HS-27A (cell line): ENCODE measurements around the gene GLRX.
"Not testable (repeated sequence)": the region's sequence is repeated elsewhere in the genome, so short reads cannot be mapped to it uniquely, and the experiment has no call there.

Source experiments
- DNase-seq: peaks from one replicate; pipeline ENCODE4 v3.0.0-alpha.2; 2012; ENCODE audit warnings: low read depth, missing footprints

Gene GLRX

GRCh38 chr5:95852567-95852966 is 30.0 kb upstream of the GLRX start:
- no peak for DNase-seq

- not testable (repeated sequence) for DNase-seq
Observed at GRCh38 chr5:95851141-95851540, 28.6 kb upstream of the GLRX start.

DNA sequence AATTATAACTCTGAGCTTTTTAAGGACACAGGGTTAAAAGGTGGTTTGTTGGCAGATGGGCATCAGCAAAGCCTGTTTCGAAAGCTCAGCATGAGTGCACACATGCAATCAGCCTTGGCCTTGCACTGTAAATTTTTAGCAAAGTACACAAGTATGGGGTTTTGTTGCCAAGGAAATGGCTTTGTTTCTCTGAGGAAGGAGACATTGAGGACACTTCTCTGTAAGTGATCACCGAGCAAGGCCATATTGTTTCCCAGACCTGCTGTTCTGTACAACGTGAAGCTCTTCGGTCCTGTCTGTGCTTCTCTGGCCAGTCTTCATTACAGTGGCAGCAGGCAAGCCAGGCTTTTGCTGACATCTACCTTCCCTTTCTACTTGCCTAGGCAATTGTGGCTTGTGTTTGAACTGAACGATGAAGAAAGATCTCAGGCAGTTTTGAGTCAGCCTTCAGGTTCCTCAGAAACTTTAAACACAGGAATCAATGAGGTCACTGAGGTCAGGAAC is 27.9 kb upstream of the GLRX start:
- no peak for DNase-seq

DNA sequence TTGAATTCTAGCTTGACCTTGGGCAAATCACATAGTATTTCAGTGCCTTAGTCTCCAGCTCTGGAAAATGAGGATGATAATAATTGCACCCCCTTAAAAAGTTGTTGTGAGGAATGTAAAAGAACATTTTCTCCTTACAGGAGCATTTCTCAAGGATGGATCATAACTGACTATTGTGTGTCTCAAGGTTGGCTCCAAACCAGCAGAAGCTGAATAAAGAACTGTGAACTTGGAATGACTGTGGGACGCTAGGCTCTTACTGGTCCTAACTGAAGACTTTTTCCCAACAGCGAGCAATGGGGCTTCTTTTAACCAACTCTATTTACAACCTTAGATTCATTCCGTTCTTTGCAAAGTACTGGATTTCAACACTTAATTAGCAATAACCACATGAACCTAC is 26.2 kb upstream of the GLRX start:
- DNase-seq, result no peak

- no peak for DNase-seq
Observed at GRCh38 chr5:95847261-95847592, 24.7 kb upstream of the GLRX start.

GRCh38 chr5:95846554-95847260 is 24.2 kb upstream of the GLRX start:
- no peak for DNase-seq

DNA sequence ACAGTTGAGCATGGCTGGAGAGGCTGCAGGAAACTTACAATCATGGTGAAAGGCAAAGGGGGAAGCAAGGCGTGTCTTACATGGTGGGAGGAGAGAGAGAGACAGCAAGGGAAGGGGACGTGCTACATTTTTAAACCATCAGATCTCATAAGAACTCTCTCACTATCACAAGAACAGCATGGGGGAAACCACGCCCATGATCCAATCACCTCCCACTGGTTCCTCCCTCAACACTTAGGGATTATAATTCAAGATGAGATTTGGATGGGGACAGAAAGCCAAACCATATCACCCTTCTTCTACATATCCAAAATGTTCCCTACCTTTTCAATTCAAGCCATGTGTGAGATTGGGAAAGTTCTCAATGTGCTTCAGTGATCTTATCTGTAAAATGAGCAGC is 22.9 kb upstream of the GLRX start:
- no peak for DNase-seq

DNA sequence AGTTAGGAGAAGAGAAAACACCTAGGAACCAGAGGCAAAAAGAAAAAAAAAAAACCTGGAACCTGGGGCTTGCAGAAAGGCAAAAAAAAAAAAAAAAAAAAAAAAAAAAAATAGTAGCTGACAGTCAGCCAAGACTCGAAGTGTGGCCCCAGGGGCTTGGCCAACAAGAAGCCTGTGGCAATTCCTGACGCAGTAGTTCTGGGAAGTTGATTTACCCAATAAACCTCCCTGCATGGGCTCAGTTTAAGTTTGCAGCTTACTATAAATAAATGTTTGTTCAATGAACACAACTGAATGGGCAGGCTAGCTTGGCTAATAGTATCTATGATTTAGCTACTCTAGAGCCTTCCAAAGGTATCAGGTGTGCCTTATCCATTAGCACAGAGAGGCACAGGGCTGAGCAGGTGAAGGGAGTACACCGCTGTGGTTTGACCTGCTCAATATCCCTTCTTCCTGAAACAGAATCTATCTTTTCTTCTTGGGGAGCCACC is 21.3 kb upstream of the GLRX start:
- DNase-seq, result no peak

GRCh38 chr5:95842854-95843544 is 20.5 kb upstream of the GLRX start:
- DNase-seq, result no peak

- no peak for DNase-seq
Observed at GRCh38 chr5:95841914-95842812, 19.6 kb upstream of the GLRX start.

DNA sequence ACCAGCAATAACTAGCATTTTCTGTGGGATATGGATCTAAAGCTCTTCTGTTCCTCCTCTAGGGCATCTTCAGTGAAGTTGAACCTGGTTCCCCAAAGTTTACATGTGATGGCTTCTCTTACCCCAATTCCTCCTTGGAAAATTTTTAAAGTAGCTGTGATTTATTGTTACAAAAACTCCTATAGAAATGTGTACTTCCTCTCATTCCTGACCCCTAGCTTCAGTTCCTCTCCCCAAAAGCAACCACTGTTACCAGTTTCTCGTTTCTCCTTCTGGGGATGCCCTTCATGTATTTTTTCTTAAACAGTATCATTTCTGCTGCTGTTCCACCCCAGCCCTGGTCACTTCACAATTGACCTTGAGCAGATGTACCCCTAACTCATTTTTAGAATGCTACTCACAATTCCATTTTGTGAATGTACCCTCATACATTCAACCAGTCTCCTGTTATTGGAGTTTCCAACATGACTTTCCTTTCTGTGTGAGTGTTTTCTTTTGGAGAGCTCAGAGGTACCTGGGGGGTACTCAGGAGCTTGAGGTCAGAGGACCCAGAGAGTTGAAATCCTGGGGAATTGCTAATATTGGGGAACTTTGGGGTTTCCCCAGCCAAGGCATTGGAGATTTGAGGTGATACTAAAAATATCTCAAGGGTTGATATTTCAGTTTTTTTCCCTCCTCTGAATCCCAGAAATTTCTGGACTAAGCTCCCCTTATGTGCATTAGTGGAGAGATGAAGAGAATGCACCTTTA is 18.6 kb upstream of the GLRX start:
- DNase-seq, result no peak

- no peak for DNase-seq
Observed at GRCh38 chr5:95839658-95840057, 17.1 kb upstream of the GLRX start.

DNA sequence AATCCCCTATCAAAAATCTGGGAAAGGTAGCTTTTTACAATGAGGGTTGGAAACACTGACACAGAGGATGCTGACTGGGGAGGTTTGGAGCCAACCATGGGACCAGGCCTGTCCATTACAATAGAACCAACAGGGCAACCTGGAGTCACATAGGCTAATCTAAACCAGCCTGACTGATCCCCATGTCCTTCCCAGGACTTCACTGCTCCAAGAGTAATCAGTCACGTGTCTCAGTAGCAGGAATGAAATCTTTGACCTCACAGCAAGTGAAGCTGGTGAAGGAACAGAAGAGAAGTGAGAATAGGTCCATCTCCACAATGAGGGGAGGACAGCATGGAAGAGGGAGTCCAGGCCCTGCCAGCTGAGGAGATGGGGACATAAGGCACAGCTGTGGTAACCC is 16.0 kb upstream of the GLRX start:
- DNase-seq, result no peak

GRCh38 chr5:95838001-95838520 is 15.5 kb upstream of the GLRX start:
- no peak for DNase-seq

GRCh38 chr5:95837492-95837891 is 15.0 kb upstream of the GLRX start:
- DNase-seq, result no peak

GRCh38 chr5:95836971-95837370 is 14.4 kb upstream of the GLRX start:
- not testable (repeated sequence) for DNase-seq

DNA sequence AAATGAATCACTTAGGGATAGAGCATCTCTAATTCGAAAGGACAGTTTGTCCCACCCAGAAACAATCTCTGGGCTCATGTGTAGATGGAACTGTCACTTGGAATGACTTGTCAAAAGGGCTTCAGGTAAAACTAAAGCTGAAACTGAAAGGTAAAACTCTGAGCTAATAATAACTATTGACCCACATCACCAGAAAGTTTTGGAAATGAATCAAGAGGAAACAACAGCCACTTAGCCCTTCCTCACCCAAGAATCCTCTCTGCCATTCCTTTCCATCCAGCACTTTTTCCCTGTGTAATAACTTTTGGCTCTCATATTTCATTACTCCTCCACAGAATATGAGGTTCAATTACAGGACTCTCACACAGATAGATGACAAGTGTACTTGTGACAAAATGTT is 14.0 kb upstream of the GLRX start:
- DNase-seq, result no peak

GRCh38 chr5:95835682-95836385 is 13.3 kb upstream of the GLRX start:
- DNase-seq, result no peak

- no peak for DNase-seq
Observed at GRCh38 chr5:95832664-95833063, 10.1 kb upstream of the GLRX start.

DNA sequence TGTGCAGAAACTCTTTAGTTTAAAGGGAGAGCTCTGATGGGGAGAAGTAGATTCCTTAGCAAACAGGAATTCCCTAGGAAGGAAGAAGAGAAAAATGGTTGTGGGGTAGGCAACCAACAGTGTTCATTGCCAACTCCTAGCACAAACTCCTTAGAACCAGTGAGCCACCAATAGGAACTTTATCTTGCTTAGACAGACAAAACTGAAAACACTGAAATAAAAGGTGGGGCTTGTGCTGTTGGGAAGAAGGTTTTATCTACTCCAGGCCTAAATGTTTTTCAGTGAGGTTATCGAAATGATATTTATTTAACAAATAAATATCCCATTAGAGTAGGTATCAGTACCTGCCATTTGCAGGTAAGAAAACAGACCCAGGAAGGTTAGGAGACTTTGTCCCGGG is 7.7 kb upstream of the GLRX start:
- DNase-seq, result no peak

DNA sequence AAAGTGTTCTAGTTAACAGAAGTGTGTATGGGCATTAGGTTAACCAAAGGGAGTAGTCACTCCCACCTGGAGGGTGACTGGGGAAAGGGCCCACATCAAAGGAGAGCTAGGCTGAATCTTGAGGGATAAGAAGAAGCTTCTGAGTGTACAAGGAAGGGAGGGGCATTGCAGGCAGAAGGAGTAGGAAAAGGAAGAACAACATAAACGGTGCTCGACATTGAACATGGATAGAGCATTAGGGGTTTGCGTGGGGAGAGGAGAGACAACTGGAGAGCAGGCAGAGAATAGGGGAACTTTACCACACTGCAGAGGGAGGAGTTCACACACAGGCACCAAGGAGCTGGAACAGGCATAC is 5.3 kb upstream of the GLRX start:
- DNase-seq, result no peak
